Measurements from ENCODE around the gene COL15A1. TPM values are rescaled to one million over a fixed set of nuclear protein-coding genes. Genes with fewer than 3 reads are reported as not detected.

The COL15A1 gene
- total RNA-seq, 4 donors from 2014 or later: 20.7 to 98.5 (median 55.0) TPM

DNA sequence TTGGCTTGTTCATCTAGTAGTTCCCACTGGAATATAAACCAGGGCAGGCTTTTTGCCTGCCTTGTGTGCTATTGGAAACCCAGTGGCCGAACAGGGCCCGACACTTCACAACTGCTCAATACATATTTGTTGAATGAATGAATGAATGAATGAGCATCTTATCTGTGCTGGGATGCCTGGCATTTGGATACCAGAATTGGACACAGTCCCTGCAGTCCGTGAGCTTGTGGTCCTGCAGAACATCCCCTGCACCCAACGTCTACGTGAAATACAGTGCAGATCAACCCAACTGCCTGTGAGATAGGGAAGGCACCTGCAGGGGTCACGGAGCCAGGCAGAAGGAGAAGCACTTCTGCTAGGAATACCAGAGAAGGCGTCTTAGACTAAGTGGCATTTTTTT is 30.0 kb upstream of the COL15A1 start:
- TF ChIP-seq, protein P1, sequence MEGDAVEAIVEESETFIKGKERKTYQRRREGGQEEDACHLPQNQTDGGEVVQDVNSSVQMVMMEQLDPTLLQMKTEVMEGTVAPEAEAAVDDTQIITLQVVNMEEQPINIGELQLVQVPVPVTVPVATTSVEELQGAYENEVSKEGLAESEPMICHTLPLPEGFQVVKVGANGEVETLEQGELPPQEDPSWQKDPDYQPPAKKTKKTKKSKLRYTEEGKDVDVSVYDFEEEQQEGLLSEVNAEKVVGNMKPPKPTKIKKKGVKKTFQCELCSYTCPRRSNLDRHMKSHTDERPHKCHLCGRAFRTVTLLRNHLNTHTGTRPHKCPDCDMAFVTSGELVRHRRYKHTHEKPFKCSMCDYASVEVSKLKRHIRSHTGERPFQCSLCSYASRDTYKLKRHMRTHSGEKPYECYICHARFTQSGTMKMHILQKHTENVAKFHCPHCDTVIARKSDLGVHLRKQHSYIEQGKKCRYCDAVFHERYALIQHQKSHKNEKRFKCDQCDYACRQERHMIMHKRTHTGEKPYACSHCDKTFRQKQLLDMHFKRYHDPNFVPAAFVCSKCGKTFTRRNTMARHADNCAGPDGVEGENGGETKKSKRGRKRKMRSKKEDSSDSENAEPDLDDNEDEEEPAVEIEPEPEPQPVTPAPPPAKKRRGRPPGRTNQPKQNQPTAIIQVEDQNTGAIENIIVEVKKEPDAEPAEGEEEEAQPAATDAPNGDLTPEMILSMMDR (IDR thresholded peaks at IDR 0.05): no peak
- DNase-seq (ENCODE audit: low spot score) (no peak), ATAC-seq (ENCODE audit: low FRiP score) (no peak)

DNA sequence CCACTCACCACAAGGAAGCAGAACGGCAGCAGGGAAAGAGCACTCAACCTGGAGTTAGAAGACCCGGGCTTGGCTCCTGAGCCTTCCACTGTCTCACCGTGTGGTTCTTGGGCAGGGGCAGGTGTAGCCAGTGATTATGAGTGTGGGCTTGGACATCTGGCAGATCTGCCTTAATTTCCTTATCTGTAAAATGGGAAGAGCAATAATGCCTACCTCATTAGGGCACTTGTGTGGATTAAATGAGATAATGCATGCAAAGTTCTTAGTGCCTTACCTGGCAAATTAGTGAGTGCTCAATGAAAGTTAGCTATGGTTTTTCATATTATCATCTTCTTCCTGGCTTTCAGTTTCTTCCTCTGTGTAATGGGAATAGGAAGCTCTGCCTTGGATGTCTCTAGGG is 28.1 kb upstream of the COL15A1 start:
- DNase-seq (ENCODE audit: low spot score): no peak
- ATAC-seq (ENCODE audit: low FRiP score): no peak
- TF ChIP-seq, protein P1 (IDR thresholded peaks at IDR 0.05): no peak

DNA sequence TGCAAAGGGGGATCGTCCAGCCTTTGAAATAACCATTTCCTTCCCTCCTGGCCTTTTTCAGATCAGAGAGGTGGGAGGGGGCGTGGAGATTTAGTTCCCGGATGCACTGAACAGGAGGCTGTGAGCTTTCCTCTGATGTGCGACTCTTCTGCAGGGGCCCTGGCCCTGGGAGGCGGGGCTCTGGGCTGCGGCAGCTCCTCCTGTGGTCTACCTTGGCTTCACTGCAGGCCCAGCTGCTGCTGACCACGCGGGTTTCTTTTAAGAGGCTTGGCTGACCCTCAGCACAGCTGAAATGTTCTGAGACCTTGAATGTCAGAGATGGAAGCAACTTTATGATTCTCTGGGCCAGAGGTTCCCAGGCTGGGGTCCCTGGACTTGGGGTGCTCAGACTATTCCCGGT is 27.0 kb upstream of the COL15A1 start:
- ATAC-seq (ENCODE audit: low FRiP score) (no peak), DNase-seq (ENCODE audit: low spot score) (no peak)
- TF ChIP-seq, protein P1 (IDR thresholded peaks at IDR 0.05): no peak

DNA sequence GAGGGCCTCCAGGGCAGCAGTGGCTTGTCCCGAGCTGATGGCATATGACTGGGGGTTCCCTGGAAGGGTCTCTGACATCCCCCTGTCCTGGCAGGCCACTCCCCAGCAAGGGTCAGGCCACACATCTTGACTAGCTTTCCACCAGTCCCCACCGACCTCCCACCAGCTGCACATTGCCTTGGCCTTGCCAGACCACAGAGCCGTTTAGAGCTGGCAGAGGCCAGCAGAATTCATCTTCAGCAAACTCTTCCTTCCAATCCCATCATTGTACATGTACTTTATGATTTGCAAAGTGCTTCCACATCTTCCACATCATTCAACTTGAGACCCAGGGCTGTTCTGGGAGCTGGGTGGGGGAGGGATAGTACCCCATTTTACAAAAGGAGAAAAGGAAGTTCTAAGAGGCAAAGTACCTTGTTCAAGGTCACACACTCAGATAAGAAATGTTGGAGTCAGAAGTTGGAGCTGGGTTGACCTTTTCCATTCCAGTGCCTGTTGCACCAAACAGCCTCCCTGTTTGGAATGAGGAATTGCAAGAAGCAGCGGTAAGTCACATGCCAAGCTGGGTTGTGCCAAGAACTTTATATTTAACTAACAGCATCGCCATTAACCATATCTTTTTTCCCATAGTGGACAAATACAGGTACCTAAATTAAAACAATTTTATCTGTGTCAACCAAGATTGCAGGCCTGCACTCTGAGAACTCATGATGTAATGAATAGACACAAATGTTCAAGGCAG is 25.8 kb upstream of the COL15A1 start:
- TF ChIP-seq, protein P1 (IDR thresholded peaks at IDR 0.05): no peak
- DNase-seq (ENCODE audit: low spot score) (no peak), ATAC-seq (ENCODE audit: low FRiP score) (no peak)

DNA sequence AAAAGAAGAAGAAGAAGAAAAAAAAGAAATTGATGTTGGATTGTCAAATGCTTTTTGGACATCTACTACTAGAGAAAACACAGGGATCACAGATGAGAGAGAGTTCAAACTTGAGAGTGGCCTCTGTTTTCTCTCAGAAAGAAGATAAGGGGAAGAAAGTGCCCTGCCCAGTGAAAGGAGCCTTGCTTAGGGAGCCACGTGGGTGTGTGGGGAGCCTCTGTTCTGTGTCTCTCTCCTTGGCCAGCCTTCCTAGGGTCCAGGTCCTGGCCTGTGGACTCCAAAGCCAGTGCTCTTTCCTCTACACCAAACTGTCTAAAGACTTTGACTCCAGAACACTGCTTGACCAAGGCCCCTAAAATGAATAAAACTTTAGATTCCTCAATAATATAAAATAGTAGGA is 22.0 kb upstream of the COL15A1 start:
- ATAC-seq (ENCODE audit: low FRiP score) (no peak), DNase-seq (ENCODE audit: low spot score) (no peak)
- TF ChIP-seq, protein P1 (IDR thresholded peaks at IDR 0.05): no peak

DNA sequence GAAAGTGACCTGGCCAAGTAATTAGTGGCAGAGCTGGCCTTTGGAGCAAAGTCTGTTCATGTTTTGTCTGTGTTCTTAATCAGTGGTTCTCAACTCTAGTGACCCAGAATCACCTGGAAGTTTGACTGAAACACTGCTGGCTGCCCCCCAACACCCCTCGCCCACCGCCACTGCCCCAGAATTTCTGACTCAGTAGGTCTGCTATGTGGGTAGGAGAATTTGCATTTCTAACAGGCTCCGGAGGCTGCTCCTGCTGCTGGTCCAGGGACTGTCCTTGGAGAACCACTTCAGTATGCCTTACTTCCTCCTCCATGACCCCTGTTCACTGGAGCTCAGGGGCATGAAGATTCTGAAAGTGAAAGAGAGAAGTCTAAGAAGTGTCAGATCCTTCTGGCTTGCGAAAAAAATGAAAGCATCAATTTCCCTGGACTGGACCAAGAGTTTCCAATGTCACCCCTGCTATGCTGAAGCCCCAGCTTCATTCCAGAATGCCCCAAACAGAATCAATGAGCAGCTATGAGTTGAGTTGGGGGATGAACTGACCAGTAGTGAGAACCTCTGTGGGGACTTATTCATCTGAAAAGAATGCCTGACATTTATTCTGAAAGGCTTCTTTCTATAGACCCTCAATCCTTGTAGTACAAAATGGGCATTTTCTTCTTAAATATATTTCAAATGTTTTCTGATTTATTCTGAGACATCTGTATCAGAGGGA is 20.8 kb upstream of the COL15A1 start:
- ATAC-seq (ENCODE audit: low FRiP score) (no peak), DNase-seq (ENCODE audit: low spot score) (no peak)
- TF ChIP-seq, protein P1 (IDR thresholded peaks at IDR 0.05): no peak
